ENCODE measurements around the gene SLC39A13.

Gene SLC39A13

DNA sequence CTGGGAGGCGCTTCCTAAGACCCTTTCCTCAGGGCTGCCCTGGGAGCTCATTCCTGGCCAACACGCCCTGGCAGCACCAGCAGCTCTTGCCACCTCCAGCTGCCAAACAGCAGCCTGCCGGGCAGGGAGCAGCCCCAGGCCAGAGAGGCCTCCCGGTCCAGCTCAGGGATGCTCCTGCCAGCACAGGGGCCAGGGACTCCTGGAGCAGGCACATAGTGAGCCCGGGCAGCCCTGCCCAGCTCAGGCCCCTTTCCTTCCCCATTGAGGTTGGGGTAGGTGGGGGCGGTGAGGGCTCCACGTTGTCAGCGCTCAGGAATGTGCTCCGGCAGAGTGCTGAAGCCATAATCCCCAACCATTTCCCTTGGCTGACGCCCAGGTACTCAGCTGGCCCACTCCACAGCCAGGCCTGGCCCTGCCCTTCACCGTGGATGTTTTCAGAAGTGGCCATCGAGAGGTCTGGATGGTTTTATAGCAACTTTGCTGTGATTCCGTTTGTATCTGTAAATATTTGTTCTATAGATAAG, 7.6 kb downstream of the SLC39A13 start:
- H3K4me2 ChIP-seq (ENCODE audit: low read depth, low read length, poor library complexity, severe bottlenecking), result no peak overlapping the region
- H4K20me1 ChIP-seq (ENCODE audit: low read depth, low read length), result no peaks in the 10 kb centered on the region
- H3K4me3 ChIP-seq (ENCODE audit: insufficient read depth, low read length, poor library complexity, severe bottlenecking), result no peak overlapping the region
- no peaks in the 10 kb centered on the region for H3K36me3 ChIP-seq (ENCODE audit: low read length)
- no peak overlapping the region for H3K27ac ChIP-seq (ENCODE audit: low read depth, low read length)
- H3K79me2 ChIP-seq (ENCODE audit: insufficient read depth, low read length), result no peaks in the 10 kb centered on the region
- H3K9me3 ChIP-seq (ENCODE audit: insufficient read depth, low read length), result no peaks in the 10 kb centered on the region
- no peak overlapping the region for H3K9ac ChIP-seq (ENCODE audit: low read length)
- H2AFZ ChIP-seq (ENCODE audit: low read depth, low read length, severe bottlenecking), result no peak overlapping the region
- no peaks in the 10 kb centered on the region for H3K9me2 ChIP-seq (replicated peaks; ENCODE audit: insufficient read depth, low read length)
- no peaks in the 10 kb centered on the region for H3K27me3 ChIP-seq (ENCODE audit: low read length)
- TF ChIP-seq EZH2phosphoT487 (conservative IDR thresholded peaks at IDR 0.05; ENCODE audit: low read length), result no peak
- TF ChIP-seq, protein P1, sequence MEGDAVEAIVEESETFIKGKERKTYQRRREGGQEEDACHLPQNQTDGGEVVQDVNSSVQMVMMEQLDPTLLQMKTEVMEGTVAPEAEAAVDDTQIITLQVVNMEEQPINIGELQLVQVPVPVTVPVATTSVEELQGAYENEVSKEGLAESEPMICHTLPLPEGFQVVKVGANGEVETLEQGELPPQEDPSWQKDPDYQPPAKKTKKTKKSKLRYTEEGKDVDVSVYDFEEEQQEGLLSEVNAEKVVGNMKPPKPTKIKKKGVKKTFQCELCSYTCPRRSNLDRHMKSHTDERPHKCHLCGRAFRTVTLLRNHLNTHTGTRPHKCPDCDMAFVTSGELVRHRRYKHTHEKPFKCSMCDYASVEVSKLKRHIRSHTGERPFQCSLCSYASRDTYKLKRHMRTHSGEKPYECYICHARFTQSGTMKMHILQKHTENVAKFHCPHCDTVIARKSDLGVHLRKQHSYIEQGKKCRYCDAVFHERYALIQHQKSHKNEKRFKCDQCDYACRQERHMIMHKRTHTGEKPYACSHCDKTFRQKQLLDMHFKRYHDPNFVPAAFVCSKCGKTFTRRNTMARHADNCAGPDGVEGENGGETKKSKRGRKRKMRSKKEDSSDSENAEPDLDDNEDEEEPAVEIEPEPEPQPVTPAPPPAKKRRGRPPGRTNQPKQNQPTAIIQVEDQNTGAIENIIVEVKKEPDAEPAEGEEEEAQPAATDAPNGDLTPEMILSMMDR (IDR thresholded peaks at IDR 0.05; ENCODE audit: insufficient read depth, low read length, poor library complexity, severe bottlenecking), result no peak
- H3F3A ChIP-seq (ENCODE audit: insufficient read depth), result no peaks in the 10 kb centered on the region

DNA sequence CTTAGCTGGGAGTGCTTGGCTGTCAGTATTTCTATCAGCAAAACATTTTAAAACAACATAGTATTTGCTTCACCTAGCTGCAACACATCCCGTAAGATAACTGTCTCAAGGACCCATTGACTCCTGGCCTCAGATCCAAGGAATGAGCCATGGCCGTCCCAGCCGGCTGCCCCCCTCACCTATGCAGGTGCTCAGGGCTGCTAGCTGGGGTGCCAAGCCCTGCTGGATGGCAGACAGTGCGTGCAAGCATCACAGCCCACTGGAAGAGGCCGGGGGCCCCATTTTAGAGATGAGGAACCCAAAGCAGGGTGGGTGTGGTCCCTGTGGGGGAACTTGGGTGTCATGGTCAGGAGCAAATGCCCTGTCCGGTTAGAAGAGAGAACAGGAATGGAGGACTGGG, 9.3 kb downstream of the SLC39A13 start:
- Histone ChIP-seq H3K9ac (ENCODE audit: low read length) (no peak overlapping the region), H2AFZ (ENCODE audit: low read depth, low read length, severe bottlenecking) (no peak overlapping the region), H3F3A (ENCODE audit: insufficient read depth) (no peaks in the 10 kb centered on the region), H3K27me3 (ENCODE audit: low read length) (no peaks in the 10 kb centered on the region), H3K9me3 (ENCODE audit: insufficient read depth, low read length) (no peaks in the 10 kb centered on the region), H3K4me3 (ENCODE audit: insufficient read depth, low read length, poor library complexity, severe bottlenecking) (no peak overlapping the region), H3K9me2 (replicated peaks; ENCODE audit: insufficient read depth, low read length) (no peaks in the 10 kb centered on the region), H4K20me1 (ENCODE audit: low read depth, low read length) (no peaks in the 10 kb centered on the region), H3K36me3 (ENCODE audit: low read length) (no peaks in the 10 kb centered on the region), H3K27ac (ENCODE audit: low read depth, low read length) (no peak overlapping the region), H3K79me2 (ENCODE audit: insufficient read depth, low read length) (no peaks in the 10 kb centered on the region), H3K4me2 (ENCODE audit: low read depth, low read length, poor library complexity, severe bottlenecking) (no peak overlapping the region)
- no peak for TF ChIP-seq EZH2phosphoT487 (conservative IDR thresholded peaks at IDR 0.05; ENCODE audit: low read length)

DNA sequence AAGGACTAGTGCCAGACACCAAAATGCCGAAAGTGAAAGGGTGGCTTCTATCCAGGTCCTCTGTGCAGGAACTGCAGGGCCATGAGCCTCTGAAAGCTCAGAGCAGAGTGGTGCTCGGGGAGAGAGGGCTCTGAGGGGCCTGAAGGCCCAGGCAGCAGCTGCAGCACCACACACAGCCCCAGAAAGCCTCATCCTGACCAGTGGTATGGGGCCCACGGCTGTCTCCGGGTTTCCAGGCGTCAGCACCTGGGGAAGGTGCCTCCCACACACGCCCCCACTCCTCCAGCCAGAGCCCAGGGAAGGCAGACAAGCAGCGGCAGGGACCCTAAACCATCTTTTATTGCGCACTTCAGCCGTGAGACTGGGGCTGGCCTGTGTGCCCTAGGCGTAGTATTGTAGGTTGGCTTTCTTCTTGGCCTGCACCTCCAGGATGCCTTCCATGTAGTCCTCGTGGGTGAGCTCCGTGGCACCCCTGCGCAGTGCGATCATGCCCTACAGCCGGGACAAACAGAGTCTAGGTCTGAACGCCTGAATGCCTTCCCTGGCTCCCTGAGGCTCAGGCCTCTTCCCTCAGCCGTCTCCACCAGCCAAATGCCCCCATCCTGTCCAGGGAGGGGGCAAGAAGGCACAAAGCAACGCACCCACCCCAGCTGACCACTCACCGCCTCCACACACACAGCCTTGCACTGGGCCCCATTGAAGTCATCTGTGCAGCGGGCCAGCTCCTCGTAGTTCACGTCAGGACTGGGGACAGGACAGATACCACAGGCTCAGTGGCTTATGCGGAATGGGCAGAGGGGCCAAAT, 10.3 kb downstream of the SLC39A13 start:
- H2AFZ ChIP-seq (ENCODE audit: low read depth, low read length, severe bottlenecking), result no peak overlapping the region
- no peak overlapping the region for H3K9ac ChIP-seq (ENCODE audit: low read length)
- TF ChIP-seq, protein P1 (IDR thresholded peaks at IDR 0.05; ENCODE audit: insufficient read depth, low read length, poor library complexity, severe bottlenecking), result no peak
- H4K20me1 ChIP-seq (ENCODE audit: low read depth, low read length), result no peaks in the 10 kb centered on the region
- H3K79me2 ChIP-seq (ENCODE audit: insufficient read depth, low read length), result 0 out of 2 replicates have a peak, but pooled peaks cover 2% of the 10 kb centered on the region
- H3F3A ChIP-seq (ENCODE audit: insufficient read depth), result no peaks in the 10 kb centered on the region
- no peak overlapping the region for H3K27ac ChIP-seq (ENCODE audit: low read depth, low read length)
- H3K27me3 ChIP-seq (ENCODE audit: low read length), result no peaks in the 10 kb centered on the region
- no peak overlapping the region for H3K4me3 ChIP-seq (ENCODE audit: insufficient read depth, low read length, poor library complexity, severe bottlenecking)
- H3K36me3 ChIP-seq (ENCODE audit: low read length), result no peaks in the 10 kb centered on the region
- no peaks in the 10 kb centered on the region for H3K9me2 ChIP-seq (replicated peaks; ENCODE audit: insufficient read depth, low read length)
- H3K4me2 ChIP-seq (ENCODE audit: low read depth, low read length, poor library complexity, severe bottlenecking), result no peak overlapping the region
- no peaks in the 10 kb centered on the region for H3K9me3 ChIP-seq (ENCODE audit: insufficient read depth, low read length)

DNA sequence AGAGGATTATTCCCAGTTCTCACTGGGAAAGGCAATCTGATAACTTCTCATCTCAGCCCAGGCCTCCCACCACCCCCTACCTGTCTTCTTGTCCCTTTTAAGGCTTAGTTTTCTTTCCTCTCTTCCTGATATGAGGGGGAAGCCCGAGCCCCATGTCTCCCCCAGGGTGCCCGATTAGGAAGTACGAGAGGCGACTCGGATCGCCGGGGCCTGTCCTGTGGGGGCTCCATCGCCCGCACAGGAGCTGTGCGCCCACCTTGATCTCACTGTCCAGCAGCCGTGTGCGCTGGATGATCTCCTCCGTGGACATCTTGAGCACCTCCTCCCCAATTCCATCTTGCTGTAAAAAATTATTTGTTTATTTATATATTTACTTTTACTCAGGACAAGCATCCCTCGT, 17.2 kb downstream of the SLC39A13 start:
- no peaks in the 10 kb centered on the region for H3K27me3 ChIP-seq (ENCODE audit: low read length)
- H3K9me3 ChIP-seq (ENCODE audit: insufficient read depth, low read length), result no peaks in the 10 kb centered on the region
- peak overlapping the region; percentile 88 for H3K4me2 ChIP-seq (ENCODE audit: low read depth, low read length, poor library complexity, severe bottlenecking)
- no peaks in the 10 kb centered on the region for H4K20me1 ChIP-seq (ENCODE audit: low read depth, low read length)
- H3K4me3 ChIP-seq (ENCODE audit: insufficient read depth, low read length, poor library complexity, severe bottlenecking), result peak overlapping the region; percentile 90
- H3K79me2 ChIP-seq (ENCODE audit: insufficient read depth, low read length), result peaks cover 26% of the 10 kb centered on the region
- H3K9ac ChIP-seq (ENCODE audit: low read length), result peak overlapping the region; percentile 91
- TF ChIP-seq, protein P1 (IDR thresholded peaks at IDR 0.05; ENCODE audit: insufficient read depth, low read length, poor library complexity, severe bottlenecking), result no peak
- TF ChIP-seq EZH2phosphoT487 (conservative IDR thresholded peaks at IDR 0.05; ENCODE audit: low read length), result no peak
- H3F3A ChIP-seq (ENCODE audit: insufficient read depth), result no peaks in the 10 kb centered on the region
- H3K36me3 ChIP-seq (ENCODE audit: low read length), result no peaks in the 10 kb centered on the region
- H3K9me2 ChIP-seq (replicated peaks; ENCODE audit: insufficient read depth, low read length), result no peaks in the 10 kb centered on the region
- peak overlapping the region; percentile 86 for H2AFZ ChIP-seq (ENCODE audit: low read depth, low read length, severe bottlenecking)
- peak overlapping the region; percentile 60 for H3K27ac ChIP-seq (ENCODE audit: low read depth, low read length)

Data from SU-DHL-6 (cell line).